ENCODE results near the gene OBSCN. TPM values are rescaled to one million over a fixed set of nuclear protein-coding genes. Genes with fewer than 3 reads are reported as not detected.
A peak's percentile ranks its signal among the peaks of the same experiment; 100 is the strongest.

The OBSCN gene
- total and polyA plus RNA-seq, 2 of the 13 experiments (the other 11 are each of a cell fraction or from before 2014, with no cell fraction given): 0.20 TPM

GRCh38 chr1:228166170-228166936, 41.5 kb upstream of the OBSCN start (continued):
- TF ChIP-seq ZNF280D (CRISPR knock-in tag; IDR thresholded peaks at IDR 0.05) (0 out of 2 replicates have a peak, but pooled peaks have one; percentile 50), ZSCAN21 (CRISPR knock-in tag; IDR thresholded peaks at IDR 0.05; ENCODE audit: borderline replicate concordance) (0 out of 2 replicates have a peak, but pooled peaks have one; percentile 14), MAFF (IDR thresholded peaks at IDR 0.05; ENCODE audit: low read depth, low read length) (0 out of 2 replicates have a peak, but pooled peaks have one; percentile 16), TFE3 (CRISPR knock-in tag; IDR thresholded peaks at IDR 0.05) (0 out of 2 replicates have a peak, but pooled peaks have one; percentile 4), ZNF44 (CRISPR knock-in tag; IDR thresholded peaks at IDR 0.05) (no peak), ZNF607 (CRISPR knock-in tag; IDR thresholded peaks at IDR 0.05; ENCODE audit: borderline replicate concordance) (0 out of 2 replicates have a peak, but pooled peaks have one; percentile 24), ZNF563 (CRISPR knock-in tag; IDR thresholded peaks at IDR 0.05) (no peak), ARID5B (CRISPR knock-in tag; IDR thresholded peaks at IDR 0.05) (peak; percentile 42; the same call in 1 of the 2 replicates), SETDB1 (CRISPR knock-in tag; IDR thresholded peaks at IDR 0.05; ENCODE audit: borderline replicate concordance) (no peak), HNRNPLL (IDR thresholded peaks at IDR 0.05; ENCODE audit: low read depth, low read length, poor library complexity, severe bottlenecking) (no peak), SRSF1 (optimal IDR thresholded peaks at IDR 0.05; ENCODE audit: low read depth, low read length) (peak; percentile 69), FOSL2 (CRISPR knock-in tag; IDR thresholded peaks at IDR 0.05) (peak; percentile 65)
- TF ChIP-seq, protein P1, sequence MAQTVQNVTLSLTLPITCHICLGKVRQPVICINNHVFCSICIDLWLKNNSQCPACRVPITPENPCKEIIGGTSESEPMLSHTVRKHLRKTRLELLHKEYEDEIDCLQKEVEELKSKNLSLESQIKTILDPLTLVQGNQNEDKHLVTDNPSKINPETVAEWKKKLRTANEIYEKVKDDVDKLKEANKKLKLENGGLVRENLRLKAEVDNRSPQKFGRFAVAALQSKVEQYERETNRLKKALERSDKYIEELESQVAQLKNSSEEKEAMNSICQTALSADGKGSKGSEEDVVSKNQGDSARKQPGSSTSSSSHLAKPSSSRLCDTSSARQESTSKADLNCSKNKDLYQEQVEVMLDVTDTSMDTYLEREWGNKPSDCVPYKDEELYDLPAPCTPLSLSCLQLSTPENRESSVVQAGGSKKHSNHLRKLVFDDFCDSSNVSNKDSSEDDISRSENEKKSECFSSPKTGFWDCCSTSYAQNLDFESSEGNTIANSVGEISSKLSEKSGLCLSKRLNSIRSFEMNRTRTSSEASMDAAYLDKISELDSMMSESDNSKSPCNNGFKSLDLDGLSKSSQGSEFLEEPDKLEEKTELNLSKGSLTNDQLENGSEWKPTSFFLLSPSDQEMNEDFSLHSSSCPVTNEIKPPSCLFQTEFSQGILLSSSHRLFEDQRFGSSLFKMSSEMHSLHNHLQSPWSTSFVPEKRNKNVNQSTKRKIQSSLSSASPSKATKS (CRISPR knock-in tag; IDR thresholded peaks at IDR 0.05): no peak
- TF ChIP-seq, protein P2, sequence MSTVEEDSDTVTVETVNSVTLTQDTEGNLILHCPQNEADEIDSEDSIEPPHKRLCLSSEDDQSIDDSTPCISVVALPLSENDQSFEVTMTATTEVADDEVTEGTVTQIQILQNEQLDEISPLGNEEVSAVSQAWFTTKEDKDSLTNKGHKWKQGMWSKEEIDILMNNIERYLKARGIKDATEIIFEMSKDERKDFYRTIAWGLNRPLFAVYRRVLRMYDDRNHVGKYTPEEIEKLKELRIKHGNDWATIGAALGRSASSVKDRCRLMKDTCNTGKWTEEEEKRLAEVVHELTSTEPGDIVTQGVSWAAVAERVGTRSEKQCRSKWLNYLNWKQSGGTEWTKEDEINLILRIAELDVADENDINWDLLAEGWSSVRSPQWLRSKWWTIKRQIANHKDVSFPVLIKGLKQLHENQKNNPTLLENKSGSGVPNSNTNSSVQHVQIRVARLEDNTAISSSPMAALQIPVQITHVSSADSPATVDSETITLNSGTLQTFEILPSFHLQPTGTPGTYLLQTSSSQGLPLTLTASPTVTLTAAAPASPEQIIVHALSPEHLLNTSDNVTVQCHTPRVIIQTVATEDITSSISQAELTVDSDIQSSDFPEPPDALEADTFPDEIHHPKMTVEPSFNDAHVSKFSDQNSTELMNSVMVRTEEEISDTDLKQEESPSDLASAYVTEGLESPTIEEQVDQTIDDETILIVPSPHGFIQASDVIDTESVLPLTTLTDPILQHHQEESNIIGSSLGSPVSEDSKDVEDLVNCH (CRISPR knock-in tag; IDR thresholded peaks at IDR 0.05): no peak
